ENCODE measurements around the gene CDSN.
A peak's percentile ranks its signal among the peaks of the same experiment; 100 is the strongest.

The CDSN gene

GRCh38 chr6:31092769-31093505, 27.3 kb downstream of the CDSN start:
- no peak for DNase-seq (ENCODE audit: low read depth)
- TF ChIP-seq, protein P1, sequence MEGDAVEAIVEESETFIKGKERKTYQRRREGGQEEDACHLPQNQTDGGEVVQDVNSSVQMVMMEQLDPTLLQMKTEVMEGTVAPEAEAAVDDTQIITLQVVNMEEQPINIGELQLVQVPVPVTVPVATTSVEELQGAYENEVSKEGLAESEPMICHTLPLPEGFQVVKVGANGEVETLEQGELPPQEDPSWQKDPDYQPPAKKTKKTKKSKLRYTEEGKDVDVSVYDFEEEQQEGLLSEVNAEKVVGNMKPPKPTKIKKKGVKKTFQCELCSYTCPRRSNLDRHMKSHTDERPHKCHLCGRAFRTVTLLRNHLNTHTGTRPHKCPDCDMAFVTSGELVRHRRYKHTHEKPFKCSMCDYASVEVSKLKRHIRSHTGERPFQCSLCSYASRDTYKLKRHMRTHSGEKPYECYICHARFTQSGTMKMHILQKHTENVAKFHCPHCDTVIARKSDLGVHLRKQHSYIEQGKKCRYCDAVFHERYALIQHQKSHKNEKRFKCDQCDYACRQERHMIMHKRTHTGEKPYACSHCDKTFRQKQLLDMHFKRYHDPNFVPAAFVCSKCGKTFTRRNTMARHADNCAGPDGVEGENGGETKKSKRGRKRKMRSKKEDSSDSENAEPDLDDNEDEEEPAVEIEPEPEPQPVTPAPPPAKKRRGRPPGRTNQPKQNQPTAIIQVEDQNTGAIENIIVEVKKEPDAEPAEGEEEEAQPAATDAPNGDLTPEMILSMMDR (IDR thresholded peaks at IDR 0.05; ENCODE audit: insufficient read depth, low read depth, low read length, missing control alignments): no peak
- H3K4me3 ChIP-seq (ENCODE audit: low read depth, low read length): no peak overlapping the region

- TF ChIP-seq, protein P1 (IDR thresholded peaks at IDR 0.05; ENCODE audit: insufficient read depth, low read depth, low read length, missing control alignments): no peak
- H3K4me3 ChIP-seq (ENCODE audit: low read depth, low read length): no peak overlapping the region
- no peak for DNase-seq (ENCODE audit: low read depth)
Observed at GRCh38 chr6:31092238-31092637, 28.0 kb downstream of the CDSN start.

GRCh38 chr6:31091680-31092079, 28.6 kb downstream of the CDSN start:
- no peak overlapping the region for H3K4me3 ChIP-seq (ENCODE audit: low read depth, low read length)
- no peak for DNase-seq (ENCODE audit: low read depth)
- TF ChIP-seq, protein P1 (IDR thresholded peaks at IDR 0.05; ENCODE audit: insufficient read depth, low read depth, low read length, missing control alignments): no peak

DNA sequence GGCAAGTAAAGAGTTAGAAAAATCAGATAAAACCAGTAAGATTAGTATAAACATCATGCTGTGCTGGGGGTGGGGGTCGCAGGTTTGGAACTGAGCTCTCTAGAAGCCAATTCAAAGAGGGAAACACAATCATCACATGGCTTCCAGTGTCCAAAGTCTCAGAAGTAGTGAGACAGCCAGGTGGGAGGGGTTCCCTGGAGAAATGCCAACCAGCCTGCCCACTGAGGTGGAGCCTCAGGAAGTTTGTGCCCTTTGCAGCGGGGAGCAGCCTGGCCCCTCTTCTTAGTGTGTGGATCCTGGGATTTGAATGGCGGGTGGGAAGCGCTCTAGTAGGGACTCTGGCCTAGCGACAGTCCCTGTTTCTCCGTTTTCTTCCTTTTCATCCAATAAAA, 29.3 kb downstream of the CDSN start:
- no peak for DNase-seq (ENCODE audit: low read depth)
- H3K4me3 ChIP-seq (ENCODE audit: low read depth, low read length): no peak overlapping the region
- TF ChIP-seq, protein P1 (IDR thresholded peaks at IDR 0.05; ENCODE audit: insufficient read depth, low read depth, low read length, missing control alignments): no peak

DNA sequence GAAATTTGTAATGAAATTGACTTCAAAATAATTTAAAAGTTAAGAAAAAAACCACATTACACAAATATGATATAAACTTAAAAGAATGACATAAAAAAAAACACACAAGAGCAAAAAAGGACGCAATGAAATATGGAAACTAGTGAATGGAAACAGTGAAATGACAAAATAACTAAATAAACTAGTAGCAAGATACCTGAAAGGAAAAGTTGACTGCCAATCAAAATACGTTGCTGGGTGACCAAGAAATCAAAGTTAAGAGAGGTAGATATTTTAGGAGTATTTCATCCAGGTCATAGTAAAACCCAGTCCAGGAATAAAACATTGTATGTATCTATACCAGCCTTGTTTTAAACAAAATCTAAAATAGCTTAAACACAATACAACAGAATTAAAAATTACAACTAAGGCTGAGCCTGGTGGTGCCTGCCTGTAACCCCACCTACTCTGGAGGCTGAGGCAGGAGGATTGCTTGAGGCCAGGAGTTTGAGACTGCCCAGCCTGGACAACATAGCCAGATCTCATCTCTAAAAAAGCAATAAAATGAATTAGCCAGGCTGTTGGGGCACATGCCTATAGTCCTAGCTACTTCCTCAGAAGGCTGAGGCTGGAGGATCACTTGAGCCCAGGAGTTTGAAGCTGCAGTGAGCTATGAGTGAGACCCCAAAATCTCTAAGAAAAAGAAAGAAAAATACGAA, 29.8 kb downstream of the CDSN start:
- DNase-seq (ENCODE audit: low read depth): no peak
- TF ChIP-seq, protein P1 (IDR thresholded peaks at IDR 0.05; ENCODE audit: insufficient read depth, low read depth, low read length, missing control alignments): no peak

GRCh38 chr6:31087494-31088089, 32.7 kb downstream of the CDSN start:
- peak; percentile 87 for DNase-seq (ENCODE audit: low read depth)
- TF ChIP-seq, protein P1 (IDR thresholded peaks at IDR 0.05; ENCODE audit: insufficient read depth, low read depth, low read length, missing control alignments): peak; percentile 76
- H3K4me3 ChIP-seq (ENCODE audit: low read depth, low read length): no peak overlapping the region

More for the DNA sequence above, 29.8 kb downstream of the CDSN start:
- no peak overlapping the region for H3K4me3 ChIP-seq (ENCODE audit: low read depth, low read length)

Measured in GM12865 (cell line).